ENCODE measurements around the gene PCED1A.

PCED1A gene

DNA sequence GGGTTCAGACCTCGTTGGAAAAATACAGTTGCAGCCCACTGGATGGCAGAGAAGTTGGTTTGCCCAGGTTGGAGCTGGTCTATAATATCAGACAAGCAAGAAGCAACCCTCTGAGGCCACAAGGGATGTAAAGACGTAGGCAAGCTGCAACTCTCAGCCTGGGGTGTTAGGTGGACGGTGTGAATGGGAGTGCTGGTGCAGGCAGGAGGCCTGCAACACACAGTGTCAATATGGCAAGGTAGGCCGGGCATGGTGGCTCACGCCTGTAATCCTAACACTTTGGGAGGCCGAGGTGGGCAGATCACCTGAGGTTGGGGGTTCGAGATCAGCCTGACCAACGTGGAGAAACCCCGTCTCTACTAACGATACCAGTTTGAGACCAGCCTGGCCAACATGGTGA is 10.6 kb upstream of the PCED1A start:
- H3K4me2 ChIP-seq (ENCODE audit: low read length), result no peak overlapping the region

DNA sequence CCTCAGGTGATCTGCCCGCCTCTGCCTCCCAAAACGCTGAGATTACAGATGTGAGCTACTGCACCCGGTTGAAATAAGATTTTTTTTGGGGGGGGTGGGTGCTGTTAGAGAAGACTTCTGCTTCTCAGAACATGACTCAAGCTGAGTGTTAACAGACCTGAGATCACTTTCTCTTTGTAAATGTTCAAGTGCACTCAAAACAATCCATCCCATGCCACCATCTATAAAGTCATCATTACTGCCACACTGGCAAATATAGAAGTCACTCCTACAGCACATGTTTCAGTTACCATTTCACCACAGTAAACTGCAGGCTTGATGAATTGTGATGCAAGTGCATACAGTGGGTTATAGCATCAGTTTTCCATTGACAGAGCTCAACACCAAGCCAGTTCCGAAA is 9.1 kb upstream of the PCED1A start:
- Histone ChIP-seq H3K9me3 (ENCODE audit: control insufficient read depth, insufficient read depth, low read length) (no peaks in the 10 kb centered on the region), H3K27ac (ENCODE audit: low read depth, low read length) (no peak overlapping the region), H3K9me2 (replicated peaks; ENCODE audit: control insufficient read depth, low read length) (no peaks in the 10 kb centered on the region), H3K4me2 (ENCODE audit: low read length) (no peak overlapping the region), H3K79me2 (ENCODE audit: control insufficient read depth, low read length) (no peaks in the 10 kb centered on the region), H3K36me3 (ENCODE audit: control insufficient read depth, low read length) (no peaks in the 10 kb centered on the region), H3K4me3 (ENCODE audit: low read length) (no peak overlapping the region), H4K20me1 (ENCODE audit: control insufficient read depth, insufficient read depth, low read depth, low read length) (no peaks in the 10 kb centered on the region), H3K27me3 (ENCODE audit: control insufficient read depth, low read length) (no peaks in the 10 kb centered on the region), H3K4me1 (ENCODE audit: control insufficient read depth, low read length) (peaks cover 6% of the 10 kb centered on the region; the same call in 1 of the 2 replicates), H3F3A (ENCODE audit: control insufficient read depth, insufficient read depth) (no peaks in the 10 kb centered on the region)
- TF ChIP-seq EZH2phosphoT487 (IDR thresholded peaks at IDR 0.05; ENCODE audit: borderline replicate concordance, low read length), result no peak
- TF ChIP-seq, protein P1, sequence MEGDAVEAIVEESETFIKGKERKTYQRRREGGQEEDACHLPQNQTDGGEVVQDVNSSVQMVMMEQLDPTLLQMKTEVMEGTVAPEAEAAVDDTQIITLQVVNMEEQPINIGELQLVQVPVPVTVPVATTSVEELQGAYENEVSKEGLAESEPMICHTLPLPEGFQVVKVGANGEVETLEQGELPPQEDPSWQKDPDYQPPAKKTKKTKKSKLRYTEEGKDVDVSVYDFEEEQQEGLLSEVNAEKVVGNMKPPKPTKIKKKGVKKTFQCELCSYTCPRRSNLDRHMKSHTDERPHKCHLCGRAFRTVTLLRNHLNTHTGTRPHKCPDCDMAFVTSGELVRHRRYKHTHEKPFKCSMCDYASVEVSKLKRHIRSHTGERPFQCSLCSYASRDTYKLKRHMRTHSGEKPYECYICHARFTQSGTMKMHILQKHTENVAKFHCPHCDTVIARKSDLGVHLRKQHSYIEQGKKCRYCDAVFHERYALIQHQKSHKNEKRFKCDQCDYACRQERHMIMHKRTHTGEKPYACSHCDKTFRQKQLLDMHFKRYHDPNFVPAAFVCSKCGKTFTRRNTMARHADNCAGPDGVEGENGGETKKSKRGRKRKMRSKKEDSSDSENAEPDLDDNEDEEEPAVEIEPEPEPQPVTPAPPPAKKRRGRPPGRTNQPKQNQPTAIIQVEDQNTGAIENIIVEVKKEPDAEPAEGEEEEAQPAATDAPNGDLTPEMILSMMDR (IDR thresholded peaks at IDR 0.05; ENCODE audit: low read depth, low read length, poor library complexity, severe bottlenecking), result no peak

More for the DNA sequence above, 10.6 kb upstream of the PCED1A start:
- Histone ChIP-seq H3K79me2 (ENCODE audit: control insufficient read depth, low read length) (no peaks in the 10 kb centered on the region), H3K4me3 (ENCODE audit: low read length) (no peak overlapping the region), H3K27ac (ENCODE audit: low read depth, low read length) (no peak overlapping the region), H3F3A (ENCODE audit: control insufficient read depth, insufficient read depth) (no peaks in the 10 kb centered on the region), H3K27me3 (ENCODE audit: control insufficient read depth, low read length) (no peaks in the 10 kb centered on the region), H3K9me2 (replicated peaks; ENCODE audit: control insufficient read depth, low read length) (no peaks in the 10 kb centered on the region), H3K4me1 (ENCODE audit: control insufficient read depth, low read length) (peaks cover 6% of the 10 kb centered on the region; the same call in 1 of the 2 replicates), H4K20me1 (ENCODE audit: control insufficient read depth, insufficient read depth, low read depth, low read length) (no peaks in the 10 kb centered on the region), H3K36me3 (ENCODE audit: control insufficient read depth, low read length) (no peaks in the 10 kb centered on the region), H3K9me3 (ENCODE audit: control insufficient read depth, insufficient read depth, low read length) (no peaks in the 10 kb centered on the region)
- no peak for TF ChIP-seq EZH2phosphoT487 (IDR thresholded peaks at IDR 0.05; ENCODE audit: borderline replicate concordance, low read length)
- TF ChIP-seq, protein P1 (IDR thresholded peaks at IDR 0.05; ENCODE audit: low read depth, low read length, poor library complexity, severe bottlenecking), result no peak

DNA sequence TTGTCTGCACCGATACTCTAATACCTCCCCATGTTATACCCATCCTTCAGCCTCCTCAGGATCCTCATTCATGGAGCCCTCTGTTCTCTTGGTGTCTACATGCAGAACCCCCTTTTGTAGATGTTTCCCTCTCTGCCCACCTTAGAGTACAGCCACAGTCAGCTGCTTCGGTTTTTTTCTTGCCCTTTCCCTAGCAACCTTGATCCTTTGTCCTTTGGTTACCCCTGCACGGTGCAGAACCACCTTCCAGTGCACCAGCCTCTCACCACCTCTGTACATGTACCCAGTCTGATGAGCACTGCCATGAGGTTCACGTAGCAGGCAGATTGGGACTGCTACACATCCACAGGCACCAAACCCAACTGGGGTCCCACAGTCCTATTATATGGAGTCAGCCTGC is 7.3 kb upstream of the PCED1A start:
- Histone ChIP-seq H3K9me2 (replicated peaks; ENCODE audit: control insufficient read depth, low read length) (no peaks in the 10 kb centered on the region), H3K27ac (ENCODE audit: low read depth, low read length) (no peak overlapping the region), H3K79me2 (ENCODE audit: control insufficient read depth, low read length) (no peaks in the 10 kb centered on the region), H3K9me3 (ENCODE audit: control insufficient read depth, insufficient read depth, low read length) (no peaks in the 10 kb centered on the region), H4K20me1 (ENCODE audit: control insufficient read depth, insufficient read depth, low read depth, low read length) (no peaks in the 10 kb centered on the region), H3K4me1 (ENCODE audit: control insufficient read depth, low read length) (peaks cover 6% of the 10 kb centered on the region; the same call in 1 of the 2 replicates), H3K4me3 (ENCODE audit: low read length) (no peak overlapping the region), H3K27me3 (ENCODE audit: control insufficient read depth, low read length) (no peaks in the 10 kb centered on the region), H3F3A (ENCODE audit: control insufficient read depth, insufficient read depth) (no peaks in the 10 kb centered on the region), H3K36me3 (ENCODE audit: control insufficient read depth, low read length) (no peaks in the 10 kb centered on the region), H3K4me2 (ENCODE audit: low read length) (no peak overlapping the region)
- TF ChIP-seq, protein P1 (IDR thresholded peaks at IDR 0.05; ENCODE audit: low read depth, low read length, poor library complexity, severe bottlenecking), result no peak
- no peak for TF ChIP-seq EZH2phosphoT487 (IDR thresholded peaks at IDR 0.05; ENCODE audit: borderline replicate concordance, low read length)

Measured in DOHH2 (cell line).